A549 (cell line): ENCODE measurements around the gene KRT16.

Experiments used
- GATA3 ChIP-seq: IDR thresholded peaks from 2 replicates; pipeline ENCODE4 v1.6.1; 2012; ENCODE audit warnings: borderline replicate concordance
- HDAC2 ChIP-seq: fragments of 200-600 bp; sonication (generic); IDR thresholded peaks from 2 replicates; pipeline ENCODE4 v1.6.1; 2016
- JUN ChIP-seq, 2 experiments: fragments of >200 bp; sonication (Bioruptor Twin); formaldehyde crosslinking; IDR thresholded peaks; 2 replicates in 1 of 2; 3 replicates in 1 of 2; pipeline ENCODE4 v1.6.1; 2016 to 2017
- ZNF302 ChIP-seq: fragments of 250-450 bp; sonication (Bioruptor Pico); IDR thresholded peaks from 2 replicates; pipeline ENCODE4 v1.9.0; 2021; ENCODE audit warnings: inconsistent platforms, mild to moderate bottlenecking, moderate library complexity
- TF ChIP-seq, protein P1 (sequence below): fragments of >200 bp; sonication (Bioruptor Twin); formaldehyde crosslinking; IDR thresholded peaks from 3 replicates; pipeline ENCODE4 v1.5.1; 2016

DNA sequence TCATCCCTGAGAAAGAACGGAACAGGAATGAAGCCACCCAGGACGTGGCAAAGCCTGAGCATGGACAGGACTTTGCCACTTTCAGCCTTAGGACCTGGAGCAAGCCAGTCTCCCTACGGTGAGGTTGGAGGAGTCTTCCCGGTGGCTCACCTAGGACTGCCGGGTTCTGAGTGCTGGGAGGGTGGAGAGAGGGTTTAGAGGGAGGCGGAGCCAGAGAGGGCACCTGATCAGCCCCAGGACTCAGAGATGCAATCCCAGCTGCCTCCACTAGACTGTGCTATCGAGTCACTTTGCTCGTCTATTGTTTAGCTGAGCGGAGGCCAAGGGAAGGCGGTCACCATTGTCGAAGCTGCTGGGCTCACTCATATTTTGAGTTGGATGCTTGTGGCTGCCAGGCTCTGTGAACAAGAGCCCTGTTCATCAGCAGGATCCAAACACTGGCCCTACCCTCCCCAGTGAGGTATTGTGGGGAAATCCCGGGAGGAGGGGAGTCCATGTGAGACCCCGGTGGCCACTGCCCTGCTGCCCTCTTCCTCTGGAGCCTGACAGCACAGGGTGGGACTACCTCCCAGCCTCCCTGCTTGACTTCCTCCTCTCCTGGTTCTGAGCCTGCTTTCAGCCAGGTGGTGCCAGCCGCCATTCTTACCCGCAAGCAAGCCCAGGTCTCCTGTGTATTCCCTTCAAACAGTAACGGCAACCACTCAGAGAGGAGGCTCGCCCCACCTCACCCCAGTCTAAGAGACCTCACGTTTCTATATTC, 32.9 kb downstream of the KRT16 start:
- TF ChIP-seq ZNF302 (CRISPR knock-in tag) (no peak), JUN (IDR thresholded peaks at IDR 0.05) (no peak), HDAC2 (no peak), GATA3 (no peak)
- TF ChIP-seq, protein P1, sequence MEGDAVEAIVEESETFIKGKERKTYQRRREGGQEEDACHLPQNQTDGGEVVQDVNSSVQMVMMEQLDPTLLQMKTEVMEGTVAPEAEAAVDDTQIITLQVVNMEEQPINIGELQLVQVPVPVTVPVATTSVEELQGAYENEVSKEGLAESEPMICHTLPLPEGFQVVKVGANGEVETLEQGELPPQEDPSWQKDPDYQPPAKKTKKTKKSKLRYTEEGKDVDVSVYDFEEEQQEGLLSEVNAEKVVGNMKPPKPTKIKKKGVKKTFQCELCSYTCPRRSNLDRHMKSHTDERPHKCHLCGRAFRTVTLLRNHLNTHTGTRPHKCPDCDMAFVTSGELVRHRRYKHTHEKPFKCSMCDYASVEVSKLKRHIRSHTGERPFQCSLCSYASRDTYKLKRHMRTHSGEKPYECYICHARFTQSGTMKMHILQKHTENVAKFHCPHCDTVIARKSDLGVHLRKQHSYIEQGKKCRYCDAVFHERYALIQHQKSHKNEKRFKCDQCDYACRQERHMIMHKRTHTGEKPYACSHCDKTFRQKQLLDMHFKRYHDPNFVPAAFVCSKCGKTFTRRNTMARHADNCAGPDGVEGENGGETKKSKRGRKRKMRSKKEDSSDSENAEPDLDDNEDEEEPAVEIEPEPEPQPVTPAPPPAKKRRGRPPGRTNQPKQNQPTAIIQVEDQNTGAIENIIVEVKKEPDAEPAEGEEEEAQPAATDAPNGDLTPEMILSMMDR = peak; percentile 69
